HG02970 (cell line): ENCODE results near the gene RXFP4.
"Not testable (repeated sequence)": the region's sequence is repeated elsewhere in the genome, so short reads cannot be mapped to it uniquely, and the experiment has no call there.

Experiments
- ATAC-seq: cut with Tn5 transposase; IDR thresholded peaks from one replicate; pipeline ENCODE4 v1.9.1; 2021; ENCODE audit warnings: mild to moderate bottlenecking, moderate library complexity, moderate number of reproducible peaks; ENCODE audit not compliant: unreplicated experiment, low FRiP score

The RXFP4 gene

DNA sequence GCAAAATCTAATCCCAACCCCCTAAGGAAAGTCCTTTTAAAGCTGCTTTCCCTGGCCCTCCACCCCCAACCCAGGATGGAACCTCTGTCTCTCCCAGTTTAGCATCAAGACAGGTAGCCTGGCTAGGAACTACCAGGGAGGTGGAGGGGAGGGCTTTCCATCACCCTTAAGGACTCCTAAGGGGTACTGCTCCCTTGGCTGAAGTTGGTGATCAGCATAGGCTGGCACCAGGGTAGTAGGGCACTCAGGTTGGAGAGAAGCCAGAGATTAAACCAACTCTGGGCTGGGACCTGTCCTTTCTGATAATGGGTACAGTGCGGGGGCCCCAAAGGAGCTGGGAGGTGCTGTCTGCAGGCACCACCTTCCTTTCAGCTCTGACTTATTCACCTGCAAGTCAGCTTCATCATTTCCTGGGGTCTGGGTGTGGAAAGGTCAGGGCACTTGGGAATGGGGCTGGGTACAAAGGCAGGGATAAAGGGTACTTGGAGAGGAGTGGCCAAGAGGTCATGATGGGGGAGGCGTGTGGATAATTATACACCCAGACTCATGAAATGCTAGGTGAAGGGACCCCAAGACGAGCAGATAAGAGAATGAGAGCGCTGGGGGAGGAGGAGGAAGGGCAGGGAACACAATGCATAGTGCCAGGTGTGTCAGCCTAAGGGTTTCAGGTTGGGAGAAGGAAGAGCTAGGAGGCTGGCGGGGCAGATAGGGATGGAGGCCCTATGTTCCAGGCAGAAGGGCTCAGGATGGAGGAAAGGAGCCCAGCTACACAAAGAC, 35.7 kb downstream of the RXFP4 start:
- no peak for ATAC-seq

DNA sequence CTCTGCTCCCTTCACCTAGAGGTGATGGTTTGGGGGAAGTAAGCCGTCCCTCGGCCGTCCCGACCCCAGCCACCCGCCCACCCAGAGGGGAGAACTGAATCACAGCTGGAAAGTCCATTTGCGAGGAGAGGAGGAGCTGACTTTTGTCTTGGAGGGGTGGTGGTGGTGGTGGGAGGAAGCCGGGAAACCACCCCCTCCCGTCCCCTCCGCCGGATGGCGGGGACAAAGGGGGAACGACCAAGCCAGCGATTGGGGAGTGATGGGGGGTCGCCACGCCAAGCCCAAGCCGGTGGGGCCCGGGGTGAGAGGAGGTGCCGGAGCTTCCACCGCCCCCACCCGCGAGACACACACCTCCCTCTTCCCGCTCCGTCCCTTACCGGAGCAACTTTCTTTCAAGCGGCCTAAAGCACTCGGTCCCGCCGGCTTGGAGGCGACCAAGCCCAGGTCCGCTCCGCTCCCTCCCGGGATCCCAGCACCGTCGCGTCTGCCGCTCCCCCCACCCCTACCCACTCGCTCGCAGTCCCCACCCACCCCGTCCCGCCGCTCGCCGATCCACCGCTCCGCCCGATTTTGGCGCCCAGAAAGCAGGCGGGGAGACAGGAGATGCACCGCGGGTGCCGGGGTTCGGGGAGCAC, 36.4 kb downstream of the RXFP4 start:
- ATAC-seq: no peak

GRCh38 chr1:155978325-155978972, 37.0 kb downstream of the RXFP4 start, which contains the start of gene ARHGEF2:
Gene ARHGEF2, minus strand, starts transcription at chr1:155978547. Its CDS starts 120 bp downstream, at chr1:155978427.
- ATAC-seq: peak; percentile 36

- no peak for ATAC-seq
Measured at GRCh38 chr1:155978973-155979429, 37.6 kb downstream of the RXFP4 start.

- no peak for ATAC-seq
Measured at GRCh38 chr1:155979597-155980343, 38.3 kb downstream of the RXFP4 start.

- no peak for ATAC-seq
Measured at GRCh38 chr1:155981266-155982088, 40.0 kb downstream of the RXFP4 start.

DNA sequence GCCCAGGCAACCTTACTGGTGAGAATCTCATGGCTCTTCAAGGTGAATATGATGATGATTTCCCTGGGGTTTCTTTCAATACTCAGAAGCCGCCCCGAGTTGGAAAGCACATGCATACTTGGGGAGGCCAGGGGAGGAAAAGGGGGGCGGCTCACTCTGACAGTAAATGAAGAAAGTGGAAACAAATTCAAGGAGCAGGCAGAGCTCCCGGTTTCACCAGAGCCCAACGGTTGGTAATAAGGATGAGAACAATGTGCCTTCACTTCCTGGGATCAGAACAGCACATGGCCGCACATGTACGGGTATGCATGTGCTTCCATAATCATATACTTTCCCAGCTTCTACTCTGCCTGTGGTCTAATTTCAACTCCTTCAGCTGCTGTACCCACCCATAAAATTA, 40.7 kb downstream of the RXFP4 start:
- ATAC-seq: no peak

DNA sequence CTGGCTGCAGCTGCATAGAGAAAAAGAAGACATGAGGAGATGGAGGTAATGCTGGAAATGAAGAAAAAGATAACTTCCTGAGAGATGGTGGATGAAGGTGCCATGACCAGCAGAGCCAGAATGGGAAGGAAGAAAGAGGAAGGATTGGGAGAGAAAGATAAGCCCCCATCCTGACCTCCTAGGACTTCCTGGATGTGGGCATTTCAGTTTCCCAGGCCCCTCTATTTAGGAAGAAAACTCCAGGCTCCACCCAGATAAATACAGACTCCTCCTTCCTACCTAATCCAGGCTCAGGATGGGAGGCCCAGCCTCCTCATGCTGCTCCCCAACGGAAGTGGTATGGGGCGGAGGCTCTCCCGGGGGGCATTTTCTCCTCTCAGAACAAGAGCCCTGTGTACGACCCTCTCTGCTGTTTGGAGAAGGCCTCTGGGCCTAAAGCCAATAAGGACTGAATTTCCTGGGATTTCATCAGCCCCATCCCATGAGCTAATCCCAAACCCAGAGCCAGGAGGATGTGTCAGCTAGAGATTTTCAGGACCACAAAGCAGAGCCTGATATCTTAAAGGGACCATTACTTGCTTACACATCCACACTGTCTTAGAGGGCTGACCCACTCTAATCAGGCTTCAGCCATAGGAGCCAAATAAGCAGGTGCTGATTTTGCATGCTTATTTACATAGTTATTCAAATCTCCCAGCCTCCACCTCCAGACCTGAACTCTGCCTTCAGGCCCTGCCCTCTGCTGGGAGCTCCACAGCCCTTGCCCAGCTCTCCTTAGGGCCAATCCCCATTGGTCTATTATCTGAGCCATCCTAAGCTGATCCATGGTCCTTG, 42.0 kb downstream of the RXFP4 start:
- ATAC-seq: no peak

DNA sequence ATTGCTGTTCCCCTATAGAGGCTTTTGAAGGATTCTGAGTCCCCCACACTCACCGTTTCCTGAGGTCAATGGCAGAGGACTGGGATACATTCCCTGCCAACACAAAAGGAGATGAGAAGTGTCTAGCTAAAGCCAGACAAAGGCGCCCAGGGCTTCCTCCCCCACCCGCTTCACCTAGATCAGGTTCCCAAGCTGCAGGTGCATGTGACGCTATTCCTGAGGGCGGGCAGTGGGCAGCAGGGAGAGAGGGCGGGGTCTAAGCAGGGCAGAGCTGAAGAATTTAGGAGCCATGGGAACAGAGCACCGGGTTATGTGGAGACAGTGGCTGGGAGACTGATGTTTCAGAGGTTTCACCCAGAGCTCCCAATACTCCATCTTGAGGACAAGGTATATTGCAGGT, 42.9 kb downstream of the RXFP4 start:
- no peak for ATAC-seq

DNA sequence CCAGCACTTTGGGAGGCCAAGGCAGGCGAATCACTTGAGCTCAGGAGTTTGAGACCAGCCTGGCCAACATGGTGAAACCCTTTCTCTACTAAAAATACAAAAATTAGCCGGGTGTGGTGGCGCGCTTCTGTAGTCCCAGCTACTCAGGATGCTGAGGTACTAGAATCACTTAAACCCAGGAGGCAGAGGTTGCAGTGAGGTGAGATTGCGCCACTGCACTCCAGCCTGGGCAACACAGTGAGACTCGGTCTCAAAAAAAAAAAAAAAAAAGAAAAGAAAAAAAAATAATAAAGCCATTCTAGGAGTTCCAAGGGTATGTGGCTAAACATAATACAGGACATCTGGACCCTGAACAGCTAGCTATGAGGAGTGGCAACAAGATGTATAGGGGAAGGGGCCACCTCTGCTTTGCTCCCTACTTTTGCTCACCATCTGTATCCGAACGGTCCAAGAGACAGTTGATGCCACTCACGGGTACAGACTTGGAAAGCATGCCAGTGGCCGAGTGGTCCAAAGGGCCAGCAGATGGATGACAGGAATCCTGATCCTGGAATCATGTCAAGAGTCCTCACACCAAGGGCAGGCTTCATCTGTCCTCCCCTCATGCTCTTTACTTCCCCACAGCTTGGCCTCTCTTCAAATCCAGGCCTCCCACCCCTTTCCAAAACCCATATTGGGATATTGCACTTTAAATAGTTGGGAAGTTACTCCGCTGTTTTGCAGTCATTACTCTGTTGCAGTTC, 43.6 kb downstream of the RXFP4 start:
- ATAC-seq: not testable (repeated sequence)

DNA sequence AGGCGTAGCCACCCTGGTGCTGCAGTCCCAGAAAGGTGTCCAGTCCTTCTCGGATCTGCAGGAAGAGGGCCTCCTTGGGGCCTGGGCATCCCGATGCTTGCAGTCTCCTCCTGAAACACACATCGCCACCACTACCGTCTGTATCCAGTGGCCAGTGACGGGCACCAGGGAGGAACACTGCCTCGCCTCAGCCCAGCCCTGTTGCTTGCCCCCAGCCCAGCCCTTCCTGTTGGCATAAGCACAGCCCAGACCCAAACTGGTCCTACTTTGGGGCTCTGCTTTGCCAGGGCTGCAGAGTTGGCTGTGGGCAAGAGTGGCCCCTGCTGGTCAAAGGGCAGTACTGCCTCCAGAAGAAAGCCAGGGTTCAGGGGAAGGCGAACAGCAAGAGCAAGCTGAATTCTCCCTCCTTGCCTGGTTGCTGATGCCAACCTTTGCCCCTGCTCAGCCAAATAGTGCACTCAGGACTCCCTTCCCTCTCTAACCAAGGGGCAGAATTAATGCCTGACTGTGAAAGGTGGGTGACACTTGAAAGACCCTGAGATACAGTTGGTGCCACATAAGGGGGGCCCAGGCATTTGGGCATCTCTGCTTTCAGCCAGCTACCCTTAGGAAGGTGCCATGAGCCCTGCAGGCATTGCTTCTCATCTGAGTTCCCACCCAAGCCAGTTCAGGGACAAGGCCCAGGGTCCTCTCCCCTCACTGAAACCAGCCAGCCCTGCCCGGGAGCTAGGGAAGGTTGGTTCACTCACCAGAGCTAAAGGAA, 48.0 kb downstream of the RXFP4 start:
- ATAC-seq: no peak

- no peak for ATAC-seq
Measured at GRCh38 chr1:155990005-155990739, 48.7 kb downstream of the RXFP4 start.
